Measurements from ENCODE around the gene CCL18. TPM values are rescaled to one million over a fixed set of nuclear protein-coding genes. Genes with fewer than 3 reads are reported as not detected.
"Not testable (repeated sequence)": the region's sequence is repeated elsewhere in the genome, so short reads cannot be mapped to it uniquely, and the experiment has no call there.

CCL18 gene, protein sequence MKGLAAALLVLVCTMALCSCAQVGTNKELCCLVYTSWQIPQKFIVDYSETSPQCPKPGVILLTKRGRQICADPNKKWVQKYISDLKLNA
- 0.33 TPM for total RNA-seq

DNA sequence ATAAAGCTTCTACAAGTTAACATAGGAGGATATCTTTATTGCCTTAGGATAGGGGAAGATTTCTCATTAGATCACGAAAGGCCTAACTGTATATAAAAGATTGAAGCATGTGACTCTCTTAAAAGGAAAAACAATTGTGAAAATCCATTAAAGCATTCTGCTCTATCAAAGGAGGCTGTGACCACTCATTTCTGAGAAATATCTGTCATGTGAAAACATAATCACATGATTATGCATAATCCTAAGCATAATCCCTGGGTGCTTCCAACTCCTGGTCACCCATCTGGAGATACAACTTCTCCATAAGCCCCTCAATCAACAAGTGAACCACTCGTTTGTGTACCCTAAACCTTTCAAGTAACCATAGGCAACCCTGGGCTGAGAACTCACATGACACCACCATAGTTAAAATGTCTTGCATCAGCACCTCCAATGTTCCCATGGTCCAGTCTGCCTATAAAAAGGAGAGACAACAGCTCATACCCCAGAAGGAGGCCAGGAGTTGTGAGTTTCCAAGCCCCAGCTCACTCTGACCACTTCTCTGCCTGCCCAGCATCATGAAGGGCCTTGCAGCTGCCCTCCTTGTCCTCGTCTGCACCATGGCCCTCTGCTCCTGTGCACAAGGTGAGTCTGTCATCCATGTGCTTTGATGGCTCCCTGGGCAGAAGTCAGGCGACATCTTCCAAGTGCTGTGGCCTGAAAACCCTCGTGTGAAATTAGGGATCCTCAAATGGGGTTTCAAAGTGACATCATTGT is at the start of gene CCL18:
Gene CCL18, plus strand, starts transcription at position 487 of the 756 bp plus-strand sequence. Its CDS starts 71 bp downstream, at position 558.
- ATAC-seq (no peak), DNase-seq (ENCODE audit: low spot score) (no peak)

DNA sequence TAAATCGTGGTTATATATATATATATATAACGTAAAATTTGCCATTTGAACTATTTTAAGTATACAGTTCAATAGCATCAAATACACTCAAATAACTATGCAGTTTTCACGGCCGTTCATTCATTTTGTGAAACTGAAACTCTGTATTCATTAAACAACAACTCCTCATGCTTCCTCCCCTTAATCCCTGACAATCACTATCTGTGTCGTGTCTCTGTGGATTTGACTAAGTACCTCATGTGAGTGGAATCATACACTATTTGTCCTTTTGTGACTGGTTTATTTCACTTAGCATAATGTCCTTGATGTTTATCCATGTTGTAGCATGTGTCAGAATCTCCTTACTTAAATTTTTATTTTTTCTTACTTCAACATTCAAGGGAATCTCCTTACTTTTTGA is 49.1 kb upstream of the CCL18 start:
- no peak for ATAC-seq
- DNase-seq (ENCODE audit: low spot score), result no peak

DNA sequence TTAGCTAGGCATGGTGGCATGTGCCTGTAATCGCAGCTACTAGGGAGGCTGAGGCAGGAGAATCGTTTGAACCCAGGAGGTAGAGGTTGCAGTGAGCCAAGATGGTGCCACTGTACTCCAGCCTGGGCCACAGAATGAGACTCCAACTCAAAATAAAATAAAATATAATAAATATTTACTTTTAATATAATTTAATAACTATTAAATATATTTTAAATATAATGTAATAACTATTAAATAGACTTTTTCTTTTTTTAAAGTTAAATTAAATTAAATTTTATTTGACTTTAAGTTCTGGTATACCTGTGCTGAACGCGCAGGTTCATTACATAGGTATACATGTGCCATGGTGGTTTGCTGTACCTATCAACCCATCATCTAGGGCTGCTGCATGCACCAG is 48.2 kb upstream of the CCL18 start:
- ATAC-seq, result not testable (repeated sequence)

DNA sequence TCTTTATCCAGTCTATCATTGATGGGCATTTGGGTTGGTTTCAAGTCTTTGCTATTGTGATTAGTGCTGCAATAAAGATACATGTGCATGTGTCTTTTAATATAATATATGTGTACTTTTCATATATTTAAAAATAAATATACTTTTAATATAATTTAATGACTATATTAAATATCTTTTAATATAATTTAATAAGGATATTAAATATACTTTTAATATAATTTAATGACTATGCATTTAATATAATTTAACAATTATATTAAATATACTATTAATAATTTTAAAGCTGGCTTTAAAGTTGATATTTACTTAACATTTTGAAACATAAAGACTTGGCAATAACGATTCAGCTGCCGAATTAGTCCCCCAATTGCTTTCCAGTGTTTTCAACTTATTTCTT is 47.5 kb upstream of the CCL18 start:
- ATAC-seq (no peak), DNase-seq (ENCODE audit: low spot score) (no peak)

More for the DNA sequence above, 48.2 kb upstream of the CCL18 start:
- not testable (repeated sequence) for DNase-seq (ENCODE audit: low spot score)

DNA sequence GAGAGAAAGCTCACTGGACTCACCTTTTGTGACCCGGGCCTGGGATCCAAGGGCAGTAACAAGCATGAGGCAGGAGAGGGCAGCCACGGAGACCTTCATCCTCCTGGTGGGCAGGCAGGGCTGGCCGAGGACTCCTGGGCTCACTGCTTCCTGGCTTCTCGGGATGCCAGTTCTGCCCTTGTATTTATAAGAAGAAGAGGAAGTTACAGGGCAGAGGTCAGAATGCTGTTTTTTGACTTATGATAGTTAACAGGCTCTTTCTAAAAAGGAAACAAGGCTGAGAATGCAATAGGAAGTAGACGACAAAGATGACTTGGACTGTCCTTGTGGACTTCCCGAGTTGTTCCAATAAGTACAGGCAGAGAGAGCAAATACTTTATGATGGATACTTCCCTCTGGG is 46.3 kb upstream of the CCL18 start, which contains the start of gene CCL23:
Gene CCL23, minus strand, starts transcription at position 174 of the 400 bp plus-strand sequence. Its CDS starts 75 bp downstream, at position 99.
- ATAC-seq (peak; percentile 58), DNase-seq (ENCODE audit: low spot score) (no peak)

DNA sequence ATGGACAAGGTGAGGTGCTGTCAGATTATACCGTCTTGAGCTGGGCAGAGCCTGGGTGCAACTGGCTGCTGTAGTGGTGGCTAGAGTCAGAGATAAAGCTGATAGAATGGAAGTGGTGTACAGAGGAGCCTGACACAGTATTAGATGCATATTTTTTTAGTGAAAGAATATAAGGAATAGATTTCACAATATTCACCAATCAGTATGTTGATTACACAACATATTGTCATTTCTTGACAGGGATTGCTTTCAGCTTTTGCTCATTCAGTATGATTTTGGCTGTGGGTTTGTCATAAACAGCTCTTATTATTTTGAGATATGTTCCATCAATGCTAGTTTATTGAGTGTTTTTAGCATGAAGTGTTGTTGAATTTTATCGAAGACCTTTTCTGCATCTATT is 44.6 kb upstream of the CCL18 start:
- DNase-seq (ENCODE audit: low spot score) (no peak), ATAC-seq (no peak)

DNA sequence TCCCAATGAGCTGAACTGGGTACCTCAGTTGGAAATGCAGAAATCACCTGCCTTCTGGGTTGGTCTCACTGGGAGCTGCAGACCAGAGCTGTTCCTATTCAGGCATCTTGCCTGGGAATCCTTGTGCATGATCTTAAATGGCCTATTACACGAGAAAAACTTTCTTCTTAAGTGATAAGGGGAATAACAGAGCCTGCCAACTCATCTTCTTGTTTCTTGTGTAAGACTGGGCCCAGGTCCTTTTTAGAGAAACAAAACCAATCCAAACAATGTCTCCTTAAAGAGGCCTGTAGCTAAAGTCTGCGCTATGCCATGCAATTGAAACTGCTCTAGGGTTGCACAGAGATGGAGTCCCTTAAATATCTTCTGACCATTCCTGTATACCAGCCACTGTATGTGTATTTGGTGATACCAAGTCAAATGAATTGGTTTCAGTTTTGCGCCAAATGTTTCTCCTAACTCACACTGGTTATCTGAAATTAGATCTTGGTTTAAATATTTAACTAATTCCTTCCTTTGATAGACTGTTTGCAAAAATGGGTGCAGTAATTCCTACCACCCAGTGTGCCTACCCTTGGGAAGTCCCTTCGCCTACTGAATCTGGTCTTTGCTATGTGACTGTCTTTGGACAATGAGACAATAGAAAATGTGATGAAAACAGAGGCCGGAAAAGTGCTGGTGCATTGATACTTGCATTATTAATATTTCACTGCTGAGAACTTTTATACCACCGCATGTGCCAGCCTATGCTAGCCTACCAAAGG is 39.8 kb upstream of the CCL18 start:
- DNase-seq (ENCODE audit: low spot score) (no peak), ATAC-seq (no peak)

DNA sequence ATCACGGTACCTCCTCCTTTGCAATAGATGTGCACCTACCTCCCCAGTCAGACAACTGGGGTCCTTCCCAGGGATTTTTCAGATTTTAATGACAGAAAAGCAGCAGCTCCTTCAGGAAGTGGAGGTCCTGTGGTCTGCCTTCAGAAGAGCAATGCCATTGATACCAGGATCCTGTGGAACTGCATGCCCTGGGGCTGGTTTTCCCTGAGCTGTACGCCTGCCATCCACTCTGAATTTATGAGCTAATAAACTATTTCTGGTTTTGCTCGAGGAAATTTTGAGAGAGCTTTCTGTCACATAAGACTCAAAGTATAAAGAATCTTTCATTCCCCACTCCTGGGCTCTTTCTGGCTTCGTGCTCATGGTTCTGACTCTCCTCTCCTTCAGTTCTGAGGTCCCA is 36.3 kb upstream of the CCL18 start:
- ATAC-seq, result no peak
- DNase-seq (ENCODE audit: low spot score), result no peak

DNA sequence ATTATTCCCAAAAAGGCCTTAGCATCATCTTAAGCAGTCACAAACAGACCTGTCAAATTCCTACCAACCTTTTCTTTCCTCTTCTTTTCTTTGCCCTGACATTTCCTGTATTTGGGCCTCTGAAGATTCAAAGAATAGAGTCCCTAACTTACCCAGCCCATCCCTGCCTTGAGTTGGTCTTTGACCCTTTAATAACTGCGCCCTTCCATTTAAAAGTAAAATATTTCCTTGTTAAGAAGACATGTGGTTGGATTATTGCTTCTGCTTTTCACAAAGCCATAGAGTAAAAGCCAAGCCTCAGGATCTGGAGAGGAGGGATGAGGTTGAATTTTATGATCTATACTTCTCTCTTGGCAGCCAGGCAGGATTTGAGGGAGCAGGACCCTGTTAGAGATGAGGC is 33.1 kb upstream of the CCL18 start:
- ATAC-seq, result no peak

DNA sequence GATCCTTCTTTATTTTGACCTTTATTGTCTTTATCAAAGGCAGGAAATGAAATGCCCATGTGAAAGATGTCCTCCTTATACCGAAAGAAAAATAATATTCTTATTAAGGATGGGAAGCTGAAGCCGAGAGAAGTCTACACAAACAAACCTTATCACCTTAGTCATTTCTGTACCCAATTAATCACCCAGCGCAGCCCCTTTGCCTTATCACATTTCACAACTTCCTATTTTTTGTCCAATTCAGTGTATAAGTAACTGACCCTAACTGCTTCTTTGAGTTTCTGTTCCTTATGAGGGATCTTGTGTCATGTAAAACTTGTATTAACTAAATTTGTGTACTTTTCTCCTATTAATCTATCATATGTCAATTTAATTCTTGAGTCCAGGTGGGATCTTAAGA is 29.9 kb upstream of the CCL18 start:
- ATAC-seq, result no peak
- DNase-seq (ENCODE audit: low spot score), result no peak

More for the DNA sequence above, 33.1 kb upstream of the CCL18 start:
- DNase-seq (ENCODE audit: low spot score), result no peak

DNA sequence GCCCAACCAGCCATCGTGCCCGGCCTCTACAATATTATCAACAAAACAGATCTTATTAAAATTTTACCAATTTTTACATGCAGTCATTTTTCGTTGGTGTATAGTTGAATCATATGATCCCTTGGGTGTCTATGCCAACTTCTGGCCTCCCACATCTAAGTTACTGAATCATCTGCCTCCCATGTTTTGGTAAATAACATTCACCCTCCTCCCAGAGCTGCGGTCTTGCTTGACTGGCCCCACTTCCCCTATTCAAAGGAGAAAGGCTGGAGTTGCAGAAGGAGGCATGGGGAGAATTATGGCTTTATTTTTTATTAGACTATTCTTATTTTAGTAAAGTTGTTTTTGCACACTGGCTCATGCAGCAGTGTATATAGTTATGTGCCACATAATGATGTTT is 27.8 kb upstream of the CCL18 start:
- no peak for DNase-seq (ENCODE audit: low spot score)
- no peak for ATAC-seq

DNA sequence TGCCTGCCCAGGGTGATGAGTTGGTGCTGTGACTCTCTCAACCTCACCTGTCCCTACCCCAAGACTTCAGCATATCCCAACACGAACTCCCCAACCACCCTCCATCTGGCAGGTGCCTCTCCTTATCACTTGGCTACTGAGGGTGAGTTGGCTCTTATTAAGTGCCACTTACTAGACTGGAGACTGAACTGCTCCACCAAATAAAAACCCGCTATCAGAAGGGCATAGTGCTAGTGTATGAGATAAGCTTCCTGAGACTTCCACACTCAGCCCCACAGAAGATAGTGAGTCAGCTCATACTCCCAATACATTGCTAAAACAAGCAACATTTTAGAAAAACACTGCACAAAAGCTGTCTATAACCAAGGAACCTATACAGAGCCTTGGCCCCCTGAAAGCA is 16.0 kb upstream of the CCL18 start:
- DNase-seq (ENCODE audit: low spot score) (no peak), ATAC-seq (no peak)

DNA sequence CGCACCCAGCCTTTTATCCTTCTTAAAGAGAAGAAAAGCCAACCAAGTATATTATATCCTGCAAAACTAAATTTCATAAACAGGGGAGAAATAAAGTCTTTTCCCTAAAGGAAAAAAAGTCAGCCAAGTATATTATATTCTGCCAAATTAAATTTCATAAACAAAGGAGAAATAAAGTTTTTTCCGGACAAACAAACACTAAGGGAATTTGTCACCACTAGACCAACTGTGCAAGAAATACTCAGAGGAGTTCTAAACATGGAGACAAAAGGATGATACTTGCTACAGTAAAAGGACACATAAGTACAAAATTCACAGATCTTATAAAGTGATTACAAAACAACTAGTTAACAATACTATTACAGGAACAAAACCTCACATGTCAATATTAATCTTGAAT is 14.4 kb upstream of the CCL18 start:
- DNase-seq (ENCODE audit: low spot score) (no peak), ATAC-seq (no peak)

DNA sequence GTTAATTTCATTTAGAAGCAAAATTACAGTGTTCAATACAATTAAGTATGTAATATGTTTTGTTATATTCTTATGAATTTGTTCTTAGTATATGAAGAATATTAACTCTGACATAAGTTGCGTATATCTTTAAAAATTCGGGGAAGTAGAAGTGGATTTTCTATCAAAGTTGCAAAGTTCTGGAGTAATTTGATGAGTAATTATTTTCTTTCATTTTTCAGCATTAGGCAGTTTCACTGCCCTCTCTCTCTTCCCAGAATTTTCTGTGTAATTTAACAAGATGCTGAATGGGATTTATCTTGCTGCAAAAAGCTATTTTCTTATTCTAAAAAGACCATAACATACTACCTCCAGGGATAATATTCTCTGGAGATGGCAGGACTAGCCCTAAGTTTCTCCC is 8.9 kb upstream of the CCL18 start:
- ATAC-seq (no peak), DNase-seq (ENCODE audit: low spot score) (no peak)

DNA sequence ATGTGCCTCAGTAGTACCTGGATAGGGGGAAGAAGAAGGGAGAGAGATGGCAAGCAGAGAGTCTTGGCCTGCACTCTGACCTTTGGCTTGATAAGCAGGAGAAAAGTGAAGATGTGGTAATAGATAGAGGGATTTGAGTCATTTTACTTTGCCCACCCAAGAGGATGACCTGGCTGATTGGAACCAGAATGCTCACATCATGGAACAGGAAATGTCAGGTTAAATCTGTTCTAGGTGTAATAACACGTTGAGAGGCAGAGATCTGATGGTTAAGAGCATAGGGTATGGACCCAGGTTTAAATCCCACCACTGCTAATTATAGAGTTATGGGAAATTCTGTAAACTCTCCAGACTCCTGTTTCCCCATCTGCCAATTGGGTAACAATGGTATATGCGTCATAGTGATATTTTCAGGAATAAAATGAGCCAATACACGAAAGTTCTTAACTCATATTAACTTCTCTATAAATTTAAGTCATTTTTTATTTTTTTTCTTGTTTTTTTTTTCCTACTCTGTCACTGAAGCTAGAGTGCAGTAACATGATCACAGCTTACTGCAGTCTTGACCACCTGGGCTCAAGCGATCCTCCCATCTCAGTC is 8.1 kb upstream of the CCL18 start:
- ATAC-seq (no peak), DNase-seq (ENCODE audit: low spot score) (no peak)

DNA sequence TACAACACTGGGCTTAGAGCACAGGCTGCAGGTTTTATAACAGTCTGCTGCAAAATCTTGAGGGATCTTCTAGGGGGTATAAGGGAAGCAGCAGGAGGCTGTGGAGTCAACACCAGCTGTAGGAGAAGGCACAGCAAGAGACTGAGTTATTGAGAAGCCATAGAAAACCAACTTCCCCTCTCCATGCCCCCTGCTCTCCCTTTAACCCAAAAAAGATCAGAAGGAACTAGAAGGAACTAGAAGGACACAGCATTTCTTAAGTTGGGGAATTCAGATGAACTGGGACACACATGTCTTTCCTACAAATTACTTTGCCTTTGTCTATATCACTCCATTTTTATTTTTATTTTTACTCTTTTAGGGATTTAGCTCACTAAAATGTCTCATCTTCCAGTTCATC is 6.2 kb upstream of the CCL18 start:
- DNase-seq (ENCODE audit: low spot score) (no peak), ATAC-seq (no peak)

DNA sequence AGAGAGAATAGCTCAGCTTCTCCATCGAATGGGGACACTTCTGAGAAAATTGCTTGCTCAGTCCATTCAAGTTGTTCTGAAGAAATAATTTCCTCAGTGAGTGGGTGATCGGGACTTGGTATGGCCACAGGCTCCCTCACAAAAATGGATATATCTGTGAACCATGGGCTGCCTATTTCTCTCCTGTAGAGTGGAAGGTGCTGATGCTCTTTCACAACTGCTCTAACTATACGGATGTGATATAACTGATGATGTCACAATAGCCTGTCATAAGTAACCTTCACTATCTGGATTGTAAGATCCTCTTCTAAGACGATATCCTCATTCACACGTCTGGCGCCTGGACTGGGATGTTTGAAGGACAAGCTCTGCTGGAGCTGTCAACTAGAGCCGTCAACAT is 4.7 kb upstream of the CCL18 start:
- DNase-seq (ENCODE audit: low spot score), result no peak
- ATAC-seq, result no peak

DNA sequence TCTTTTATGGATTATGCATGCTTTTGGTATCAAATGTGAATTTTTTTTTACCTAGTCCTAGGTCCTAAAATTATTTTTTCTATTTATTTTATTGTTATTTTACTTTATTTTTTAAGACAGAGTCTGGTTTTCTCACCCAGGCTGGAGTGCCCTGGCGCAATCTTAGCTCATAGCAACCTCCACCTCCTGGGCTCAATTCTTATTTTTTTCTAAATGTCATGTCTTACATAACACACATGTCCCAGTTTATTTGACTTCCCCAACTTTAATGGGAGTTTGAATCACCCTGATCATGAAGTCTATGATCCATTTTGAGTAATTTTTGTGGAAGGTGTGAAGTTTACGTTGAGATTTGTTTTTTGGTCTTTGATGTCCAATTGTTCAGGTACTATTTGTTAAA is 3.3 kb upstream of the CCL18 start:
- no peak for ATAC-seq

DNA sequence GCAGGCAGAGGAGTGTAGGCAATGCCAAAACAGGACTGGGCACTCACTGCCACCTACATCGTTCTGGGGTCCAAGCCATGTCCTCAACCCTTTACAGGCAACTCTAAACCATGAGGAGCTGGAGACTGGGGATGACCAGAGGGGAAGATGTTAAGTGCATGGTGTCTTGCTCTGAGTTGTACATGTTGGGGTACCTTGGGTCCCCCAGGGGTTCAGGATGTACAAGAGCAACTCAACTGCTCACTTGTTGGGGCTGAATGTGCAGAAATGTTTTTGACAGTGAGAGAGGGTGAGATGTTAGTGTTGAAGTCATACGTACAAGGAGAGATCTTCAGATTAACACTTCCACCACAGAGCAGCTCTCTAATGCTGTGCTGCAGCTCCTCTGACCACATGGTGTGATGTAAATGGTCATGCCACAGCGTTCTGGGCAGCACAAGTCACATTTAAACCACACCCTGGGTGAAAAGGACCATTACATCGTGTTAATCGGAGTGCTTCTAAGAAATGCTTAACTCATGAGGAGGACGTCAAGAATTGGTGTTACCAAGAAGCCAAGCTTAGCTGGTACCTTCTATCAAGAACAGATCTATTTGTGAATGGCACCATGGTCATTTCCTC is 2.4 kb downstream of the CCL18 start:
- DNase-seq (ENCODE audit: low spot score) (no peak), ATAC-seq (no peak)

More for the DNA sequence above, 3.3 kb upstream of the CCL18 start:
- no peak for DNase-seq (ENCODE audit: low spot score)

DNA sequence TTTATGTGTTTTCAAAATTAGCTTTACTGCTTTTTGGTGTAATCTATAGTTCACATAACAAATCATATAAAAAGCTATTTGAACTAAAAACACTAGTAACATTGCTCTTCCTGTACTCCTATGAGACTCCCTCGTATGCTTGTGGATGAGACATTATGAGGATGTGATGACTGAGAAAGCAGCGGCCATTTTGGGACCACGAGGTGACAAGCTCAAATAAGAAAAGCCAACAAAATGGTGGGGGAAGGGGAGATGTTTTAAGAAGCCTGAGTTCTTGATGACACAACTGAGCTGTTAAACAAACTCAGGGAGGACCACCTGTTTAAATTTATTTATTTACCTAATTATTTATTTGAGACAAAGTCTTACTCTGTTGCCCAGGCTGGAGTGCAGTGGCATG is 4.5 kb downstream of the CCL18 start:
- DNase-seq (ENCODE audit: low spot score) (no peak), ATAC-seq (no peak)

DNA sequence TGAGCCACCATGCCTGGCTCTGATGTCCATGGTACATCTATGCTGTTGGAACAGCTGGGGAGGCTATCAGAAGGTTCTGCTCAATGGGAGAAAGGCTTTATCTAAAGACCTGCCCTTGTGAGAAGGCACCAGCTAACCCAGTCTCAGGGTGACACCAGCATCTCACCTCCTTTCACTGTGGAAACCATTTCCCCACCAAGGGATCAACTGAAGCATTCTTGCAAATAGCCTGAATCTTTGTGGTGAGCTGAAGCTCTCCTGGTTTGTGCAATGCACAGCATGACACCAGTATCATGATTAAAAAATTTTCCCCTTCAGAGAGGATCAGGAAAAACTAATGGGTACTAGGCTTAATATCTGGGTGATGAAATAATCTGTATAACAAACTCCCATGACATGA is 5.1 kb downstream of the CCL18 start:
- ATAC-seq, result no peak

More for the DNA sequence above, 5.1 kb downstream of the CCL18 start:
- DNase-seq (ENCODE audit: low spot score), result no peak
